Activated naive CD8-positive, alpha-beta T cell treated with anti-CD3 and anti-CD28 coated beads, Interleukin-2, amount 50 U/mL, for 24 hours (primary cell): ENCODE measurements around the gene KIAA0408.
A peak's percentile ranks its signal among the peaks of the same experiment; 100 is the strongest.

ENCODE experiments used
- ATAC-seq: fragments of 150-1000 bp; cut with Tn5 transposase; one replicate; pipeline ENCODE4 v1.10.0; 2021
- DNase-seq: peaks from one replicate; pipeline ENCODE4 v3.0.0; 2021
- H3K27ac Mint-ChIP-seq: one replicate; pipeline ENCODE4 v1.8.0; 2021; ENCODE audit warnings: mild to moderate bottlenecking, mixed read lengths
- H3K27me3 Mint-ChIP-seq: one replicate; pipeline ENCODE4 v1.8.0; 2021; ENCODE audit warnings: mixed read lengths
- H3K36me3 Mint-ChIP-seq: one replicate; pipeline ENCODE4 v1.8.0; 2021; ENCODE audit warnings: low read depth, mixed read lengths
- H3K4me1 Mint-ChIP-seq: one replicate; pipeline ENCODE4 v1.8.0; 2021; ENCODE audit warnings: mixed read lengths
- H3K4me3 Mint-ChIP-seq: one replicate; pipeline ENCODE4 v1.8.0; 2021; ENCODE audit warnings: mild to moderate bottlenecking, moderate library complexity, mixed read lengths
- H3K9me3 Mint-ChIP-seq: one replicate; pipeline ENCODE4 v1.8.0; 2021; ENCODE audit warnings: mixed read lengths

The KIAA0408 gene

DNA sequence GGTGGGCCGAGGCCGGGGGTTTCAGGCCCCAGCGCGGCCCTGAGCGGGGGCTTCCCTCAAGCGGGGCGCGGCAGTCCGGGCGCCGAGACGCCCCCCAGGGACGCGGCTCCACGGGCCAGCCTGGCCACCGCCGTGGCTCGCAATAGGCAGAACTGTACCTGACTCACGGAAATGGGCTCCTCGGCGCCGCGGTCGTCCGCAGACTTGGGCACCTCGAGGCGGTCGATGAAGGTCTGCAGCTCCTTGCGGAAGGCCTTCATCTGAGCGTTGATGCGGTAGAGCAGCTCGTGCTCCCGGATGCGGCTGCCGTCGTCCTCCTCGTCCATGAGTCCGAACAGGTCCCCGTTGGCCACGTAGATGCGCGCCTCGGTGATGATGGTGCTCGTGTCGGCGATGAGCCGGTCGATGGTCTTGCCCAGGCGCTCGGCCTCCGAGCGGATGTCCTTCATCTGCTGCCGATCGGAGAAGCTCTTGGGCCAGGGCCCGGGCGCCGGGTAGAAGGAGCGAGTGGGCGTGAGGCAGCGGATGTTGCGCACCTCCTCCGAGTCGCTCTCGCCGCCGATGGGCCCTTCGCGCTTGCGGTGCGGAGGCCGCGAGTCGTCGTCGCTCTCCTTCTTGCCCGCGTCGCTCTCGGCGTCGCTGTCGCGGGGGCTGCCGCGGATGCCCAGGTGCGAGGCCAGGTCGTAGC is 16.1 kb upstream of the KIAA0408 start:
- ATAC-seq (peak; percentile 33), DNase-seq (no peak)
- Mint-ChIP-seq H3K27ac (no peak overlapping the region), H3K4me3 (no peak overlapping the region), H3K9me3 (no peaks in the 10 kb centered on the region), H3K36me3 (peaks cover 9% of the 10 kb centered on the region), H3K4me1 (no peaks in the 10 kb centered on the region), H3K27me3 (peaks cover 3% of the 10 kb centered on the region)

DNA sequence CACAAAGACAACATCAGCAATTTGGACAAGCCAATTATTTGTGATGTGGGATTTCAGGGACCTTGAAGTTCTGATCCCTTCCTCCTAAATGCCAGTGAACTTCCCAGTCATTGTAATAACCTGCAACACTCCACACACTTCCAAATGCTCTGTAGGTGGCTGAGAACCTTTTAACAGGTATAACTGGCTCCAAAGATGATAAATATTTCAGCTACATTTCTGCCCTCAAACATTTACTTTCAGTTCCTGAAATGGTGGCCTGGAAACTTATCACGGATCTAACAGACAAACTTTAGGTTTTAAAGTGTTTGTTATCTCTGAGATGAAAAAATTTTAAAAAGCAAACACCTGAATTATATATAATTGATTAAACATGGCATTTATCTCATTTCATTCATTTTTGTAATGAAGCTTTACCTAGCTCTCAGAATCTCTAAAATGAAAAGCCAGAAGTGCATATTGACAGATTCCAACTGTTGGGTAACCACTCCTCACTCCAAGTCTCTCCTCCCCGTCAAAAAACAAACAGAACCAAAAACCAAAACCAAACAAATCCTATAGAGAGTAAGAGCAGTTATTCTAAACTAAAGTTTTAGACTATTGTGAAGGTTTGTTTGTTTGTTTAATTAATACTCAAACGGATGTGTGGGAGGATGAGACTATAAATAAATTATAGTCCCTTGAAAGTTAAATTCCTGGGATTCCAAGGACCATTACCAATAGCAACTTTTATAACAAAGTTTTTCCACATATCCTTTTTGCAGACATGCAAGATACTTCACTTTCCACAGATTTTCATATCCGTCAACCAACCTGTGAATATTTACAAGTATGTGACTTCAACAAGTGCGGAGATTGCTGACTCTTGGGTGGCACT is 12.4 kb upstream of the KIAA0408 start:
- Mint-ChIP-seq H3K4me1 (no peaks in the 10 kb centered on the region), H3K27ac (no peak overlapping the region), H3K27me3 (peaks cover 2% of the 10 kb centered on the region), H3K9me3 (no peaks in the 10 kb centered on the region), H3K36me3 (peaks cover 6% of the 10 kb centered on the region), H3K4me3 (no peak overlapping the region)
- DNase-seq (no peak), ATAC-seq (no peak)

DNA sequence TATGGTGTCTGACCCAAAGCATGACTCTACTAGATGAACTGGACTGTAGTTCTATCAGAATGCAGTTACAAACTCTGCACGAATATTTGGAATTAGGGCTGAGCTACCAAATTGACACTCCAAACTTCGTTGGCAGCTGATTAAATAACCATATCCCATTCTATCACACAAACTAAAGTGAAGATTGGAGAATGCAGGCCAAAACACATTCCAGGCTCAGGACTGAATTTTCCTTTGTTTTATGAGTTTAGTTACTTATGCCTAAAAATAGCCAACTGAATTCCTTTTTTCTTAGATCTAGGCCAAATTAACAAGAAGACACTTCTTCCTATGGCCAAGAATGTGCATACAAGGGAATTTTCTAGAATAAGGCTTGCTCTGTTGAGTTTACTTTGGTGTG is 9.7 kb upstream of the KIAA0408 start:
- Mint-ChIP-seq H3K9me3 (no peaks in the 10 kb centered on the region), H3K4me1 (no peaks in the 10 kb centered on the region), H3K27me3 (peaks cover 2% of the 10 kb centered on the region), H3K4me3 (no peak overlapping the region), H3K36me3 (no peaks in the 10 kb centered on the region), H3K27ac (no peak overlapping the region)
- DNase-seq: no peak
- no peak for ATAC-seq

DNA sequence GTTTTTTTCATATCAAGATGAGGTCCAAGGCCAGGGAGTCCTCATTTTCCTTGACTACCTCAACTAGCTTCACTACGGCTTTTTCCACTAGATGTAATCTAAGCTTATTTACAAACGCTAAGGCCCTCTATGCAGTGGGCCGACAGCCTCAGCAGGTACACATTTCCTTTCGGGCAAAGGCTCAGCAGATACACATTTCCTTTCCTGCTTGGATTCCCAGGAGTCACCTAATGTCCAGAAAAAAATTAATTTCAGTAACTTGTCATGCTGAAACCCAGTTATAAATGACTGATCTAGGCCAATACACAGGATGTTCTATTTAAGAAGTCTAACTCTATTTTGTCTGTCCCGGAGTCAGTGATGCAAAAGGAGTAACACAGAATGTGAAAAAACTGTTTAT is 7.2 kb upstream of the KIAA0408 start:
- no peaks in the 10 kb centered on the region for H3K36me3 Mint-ChIP-seq
- ATAC-seq (no peak), DNase-seq (no peak)
- H3K9me3 Mint-ChIP-seq: no peaks in the 10 kb centered on the region
- peaks cover 2% of the 10 kb centered on the region for H3K27me3 Mint-ChIP-seq
- no peak overlapping the region for H3K4me3 Mint-ChIP-seq
- H3K27ac Mint-ChIP-seq: no peak overlapping the region
- no peaks in the 10 kb centered on the region for H3K4me1 Mint-ChIP-seq

- Mint-ChIP-seq H3K27me3 (no peaks in the 10 kb centered on the region), H3K4me1 (peaks cover 9% of the 10 kb centered on the region), H3K9me3 (no peaks in the 10 kb centered on the region), H3K36me3 (no peaks in the 10 kb centered on the region), H3K4me3 (no peak overlapping the region), H3K27ac (no peak overlapping the region)
- ATAC-seq: peak; percentile 71
- DNase-seq: peak; percentile 69
These were observed 5.8 kb upstream of the KIAA0408 start for GRCh38 chr6:127464881-127465459.

DNA sequence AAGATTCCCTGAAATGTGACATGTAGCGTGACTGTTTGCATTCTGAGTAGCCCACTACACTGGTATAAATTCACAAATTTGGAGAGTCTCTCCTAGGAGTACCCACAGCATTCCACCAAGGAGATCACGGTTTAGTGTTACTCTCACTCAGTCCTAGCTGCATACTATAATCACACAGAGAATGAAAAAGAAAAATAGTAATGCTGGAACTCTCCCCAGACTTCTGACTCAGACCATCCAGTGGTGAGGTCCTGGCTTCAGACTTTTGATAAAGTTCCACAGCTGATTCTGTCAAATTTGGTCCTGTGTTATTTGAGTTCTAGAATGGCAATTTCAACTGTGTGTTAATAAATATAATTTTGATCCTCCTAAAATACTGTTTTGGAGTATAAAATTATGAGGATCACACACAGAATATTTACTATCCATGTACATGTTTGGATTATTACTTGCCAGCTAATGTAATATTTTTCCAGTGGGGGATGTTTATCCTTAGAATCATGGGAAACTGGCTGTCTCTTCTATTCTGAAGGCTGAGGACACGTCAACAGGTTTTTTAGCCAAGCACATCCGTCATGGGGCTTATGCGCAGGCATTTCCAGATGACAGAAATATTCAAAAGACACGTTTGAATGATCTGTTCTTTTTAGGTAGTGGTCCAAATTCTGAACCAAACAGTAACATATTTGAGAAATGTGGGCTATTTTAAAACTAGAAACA is 5.1 kb upstream of the KIAA0408 start:
- no peaks in the 10 kb centered on the region for H3K36me3 Mint-ChIP-seq
- H3K4me3 Mint-ChIP-seq: no peak overlapping the region
- H3K27me3 Mint-ChIP-seq: no peaks in the 10 kb centered on the region
- H3K27ac Mint-ChIP-seq: no peak overlapping the region
- ATAC-seq: no peak
- H3K4me1 Mint-ChIP-seq: peaks cover 9% of the 10 kb centered on the region
- no peak for DNase-seq
- no peaks in the 10 kb centered on the region for H3K9me3 Mint-ChIP-seq

GRCh38 chr6:127463056-127463455 is 3.9 kb upstream of the KIAA0408 start:
- DNase-seq (no peak), ATAC-seq (no peak)
- H3K9me3 Mint-ChIP-seq: no peaks in the 10 kb centered on the region
- H3K4me1 Mint-ChIP-seq: peaks cover 9% of the 10 kb centered on the region
- H3K36me3 Mint-ChIP-seq: no peaks in the 10 kb centered on the region
- no peaks in the 10 kb centered on the region for H3K27me3 Mint-ChIP-seq
- no peak overlapping the region for H3K4me3 Mint-ChIP-seq
- H3K27ac Mint-ChIP-seq: no peak overlapping the region

DNA sequence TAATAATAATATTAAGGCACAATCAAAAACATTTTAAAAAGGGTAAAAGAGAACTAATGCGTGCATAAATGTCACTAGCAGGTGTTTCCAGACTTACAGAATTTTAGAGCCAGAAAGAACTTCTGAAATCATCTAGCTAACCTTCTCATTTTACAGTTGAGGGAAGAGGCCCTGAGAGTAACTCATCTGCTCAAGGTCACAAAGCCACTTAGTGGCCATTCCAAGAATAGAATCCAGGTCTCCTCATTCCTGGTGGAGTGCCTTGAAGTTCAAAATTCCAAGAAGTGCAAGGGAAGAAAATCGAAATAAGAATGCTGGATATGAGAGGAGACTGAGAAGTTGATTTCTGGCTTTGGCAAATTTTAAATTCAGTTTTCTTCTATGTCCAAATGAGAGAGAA is 3.2 kb upstream of the KIAA0408 start:
- no peak for ATAC-seq
- Mint-ChIP-seq H3K9me3 (no peaks in the 10 kb centered on the region), H3K27me3 (no peaks in the 10 kb centered on the region), H3K4me3 (no peak overlapping the region), H3K27ac (no peak overlapping the region), H3K36me3 (no peaks in the 10 kb centered on the region), H3K4me1 (peaks cover 9% of the 10 kb centered on the region)
- DNase-seq: no peak

GRCh38 chr6:127460465-127460864 is 1.3 kb upstream of the KIAA0408 start:
- Mint-ChIP-seq H3K27me3 (no peaks in the 10 kb centered on the region), H3K4me1 (peaks cover 9% of the 10 kb centered on the region), H3K36me3 (no peaks in the 10 kb centered on the region), H3K9me3 (no peaks in the 10 kb centered on the region), H3K27ac (no peak overlapping the region), H3K4me3 (no peak overlapping the region)
- ATAC-seq: no peak
- no peak for DNase-seq

- H3K4me1 Mint-ChIP-seq: peaks cover 9% of the 10 kb centered on the region
- no peak for ATAC-seq
These were observed 372 bp downstream of the KIAA0408 start for GRCh38 chr6:127458817-127459216.

GRCh38 chr6:127458222-127458621 is 967 bp downstream of the KIAA0408 start:
- no peak overlapping the region for H3K4me3 Mint-ChIP-seq
- H3K27ac Mint-ChIP-seq: no peak overlapping the region
- DNase-seq (no peak), ATAC-seq (no peak)
- H3K9me3 Mint-ChIP-seq: no peaks in the 10 kb centered on the region
- H3K27me3 Mint-ChIP-seq: no peaks in the 10 kb centered on the region
- peaks cover 9% of the 10 kb centered on the region for H3K4me1 Mint-ChIP-seq
- no peaks in the 10 kb centered on the region for H3K36me3 Mint-ChIP-seq

More at GRCh38 chr6:127458817-127459216, 372 bp downstream of the KIAA0408 start:
- Mint-ChIP-seq H3K4me3 (no peak overlapping the region), H3K27ac (no peak overlapping the region), H3K27me3 (no peaks in the 10 kb centered on the region), H3K9me3 (no peaks in the 10 kb centered on the region), H3K36me3 (no peaks in the 10 kb centered on the region)
- DNase-seq: no peak

DNA sequence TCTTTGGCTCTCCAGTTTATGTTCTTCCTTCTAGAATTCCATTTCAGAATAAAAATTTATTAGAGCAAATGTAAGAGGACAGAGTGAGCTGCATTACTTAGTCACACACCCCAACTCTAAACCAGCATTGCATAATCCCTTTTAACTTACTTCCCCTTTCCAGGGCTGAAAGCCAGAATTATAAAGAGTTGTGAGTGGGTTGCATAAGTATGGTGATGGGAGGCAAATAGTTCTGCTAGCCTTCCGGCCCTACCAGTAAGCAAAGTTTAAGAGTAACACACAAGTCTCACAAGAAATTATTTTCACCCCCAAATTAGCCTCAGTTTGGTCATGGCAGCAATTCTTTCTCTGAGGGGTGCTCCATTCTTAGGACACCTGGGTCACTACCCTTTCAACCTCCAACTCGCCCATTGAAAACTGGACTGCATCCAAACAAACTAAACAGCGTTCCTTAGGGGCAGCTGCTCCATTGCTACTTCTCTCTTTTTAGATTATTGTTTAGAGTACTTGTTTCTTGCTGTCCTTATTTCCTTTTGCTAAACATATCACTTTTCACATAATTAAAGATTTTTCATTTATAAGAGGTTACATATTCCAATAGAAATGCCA is 1.6 kb downstream of the KIAA0408 start:
- Mint-ChIP-seq H3K36me3 (no peaks in the 10 kb centered on the region), H3K27ac (no peak overlapping the region), H3K4me1 (peaks cover 9% of the 10 kb centered on the region), H3K9me3 (no peaks in the 10 kb centered on the region), H3K4me3 (no peak overlapping the region), H3K27me3 (no peaks in the 10 kb centered on the region)
- ATAC-seq (no peak), DNase-seq (no peak)

DNA sequence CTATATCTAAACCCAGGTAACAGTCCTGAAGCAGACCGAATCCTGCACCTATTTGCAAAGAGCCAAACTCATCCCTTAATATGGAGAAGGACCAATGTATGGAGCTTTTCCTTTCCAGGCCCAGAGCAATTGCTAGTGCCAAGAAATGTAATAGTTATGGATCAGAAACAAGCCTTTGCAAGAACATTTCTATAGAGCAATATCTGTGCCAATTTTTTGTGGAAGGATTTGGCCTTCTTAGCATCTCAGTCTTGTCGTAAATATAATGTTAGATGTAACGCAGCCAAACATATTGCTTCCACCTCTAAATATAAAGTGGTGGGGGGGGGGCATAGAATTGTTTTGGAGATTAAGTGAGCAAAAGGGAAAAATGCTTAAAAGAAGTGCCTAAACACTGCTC is 2.7 kb downstream of the KIAA0408 start:
- H3K27ac Mint-ChIP-seq: no peak overlapping the region

More for the DNA sequence above, 2.7 kb downstream of the KIAA0408 start:
- Mint-ChIP-seq H3K4me3 (no peak overlapping the region), H3K27me3 (no peaks in the 10 kb centered on the region), H3K4me1 (peaks cover 9% of the 10 kb centered on the region), H3K36me3 (no peaks in the 10 kb centered on the region), H3K9me3 (no peaks in the 10 kb centered on the region)
- ATAC-seq (no peak), DNase-seq (no peak)
